Activated CD4-positive, alpha-beta T cell treated with anti-CD3 and anti-CD28 coated beads, Interleukin-2, amount 50 U/mL, for 16 hours (primary cell): ENCODE data around the gene CCDC6.
"Not testable (repeated sequence)": the region's sequence is repeated elsewhere in the genome, so short reads cannot be mapped to it uniquely, and the experiment has no call there.

Experiments
- DNase-seq: peaks from one replicate; pipeline ENCODE4 v3.0.0-alpha.2; 2020

Gene CCDC6

GRCh38 chr10:59879363-59879913 lies 26.9 kb downstream of the CCDC6 start:
- peak; percentile 66 for DNase-seq

GRCh38 chr10:59878915-59879314 lies 27.4 kb downstream of the CCDC6 start:
- no peak for DNase-seq

GRCh38 chr10:59878289-59878688 lies 28.1 kb downstream of the CCDC6 start:
- no peak for DNase-seq

GRCh38 chr10:59877191-59877671 lies 29.1 kb downstream of the CCDC6 start:
- no peak for DNase-seq

- no peak for DNase-seq
Measured at GRCh38 chr10:59876695-59877094, 29.7 kb downstream of the CCDC6 start.

- DNase-seq = not testable (repeated sequence)
Measured at GRCh38 chr10:59876208-59876607, 30.1 kb downstream of the CCDC6 start.

- no peak for DNase-seq
Measured at GRCh38 chr10:59873896-59874295, 32.5 kb downstream of the CCDC6 start.

GRCh38 chr10:59872892-59873463 lies 33.4 kb downstream of the CCDC6 start:
- no peak for DNase-seq

GRCh38 chr10:59870152-59870551 lies 36.2 kb downstream of the CCDC6 start:
- no peak for DNase-seq

GRCh38 chr10:59869594-59869940 lies 36.8 kb downstream of the CCDC6 start:
- no peak for DNase-seq

GRCh38 chr10:59868696-59869593 lies 37.4 kb downstream of the CCDC6 start:
- no peak for DNase-seq

GRCh38 chr10:59867590-59867989 lies 38.8 kb downstream of the CCDC6 start:
- DNase-seq = no peak

GRCh38 chr10:59865101-59865500 lies 41.3 kb downstream of the CCDC6 start:
- no peak for DNase-seq

- DNase-seq = no peak
Measured at GRCh38 chr10:59864141-59864962, 42.0 kb downstream of the CCDC6 start.

GRCh38 chr10:59859570-59859969 lies 46.8 kb downstream of the CCDC6 start:
- no peak for DNase-seq

GRCh38 chr10:59857921-59858320 lies 48.4 kb downstream of the CCDC6 start:
- no peak for DNase-seq

- DNase-seq = no peak
Measured at GRCh38 chr10:59857049-59857448, 49.3 kb downstream of the CCDC6 start.

GRCh38 chr10:59856104-59856503 lies 50.3 kb downstream of the CCDC6 start:
- DNase-seq = no peak

- no peak for DNase-seq
Measured at GRCh38 chr10:59854571-59854970, 51.8 kb downstream of the CCDC6 start.

GRCh38 chr10:59852670-59853069 lies 53.7 kb downstream of the CCDC6 start:
- DNase-seq = no peak

- DNase-seq = no peak
Measured at GRCh38 chr10:59851864-59852263, 54.5 kb downstream of the CCDC6 start.

- no peak for DNase-seq
Measured at GRCh38 chr10:59847888-59848287, 58.5 kb downstream of the CCDC6 start.

- DNase-seq = no peak
Measured at GRCh38 chr10:59847326-59847725, 59.0 kb downstream of the CCDC6 start.
